CD1c-positive myeloid dendritic cell (primary cell): ENCODE measurements around the gene KIF23.

Source experiments
- DNase-seq: peaks from one replicate; pipeline ENCODE4 v3.0.0-alpha.2; 2016; ENCODE audit errors: extremely low spot score

Gene KIF23

GRCh38 chr15:69491038-69491505 lies 76.9 kb downstream of the KIF23 start:
- DNase-seq, result no peak

DNA sequence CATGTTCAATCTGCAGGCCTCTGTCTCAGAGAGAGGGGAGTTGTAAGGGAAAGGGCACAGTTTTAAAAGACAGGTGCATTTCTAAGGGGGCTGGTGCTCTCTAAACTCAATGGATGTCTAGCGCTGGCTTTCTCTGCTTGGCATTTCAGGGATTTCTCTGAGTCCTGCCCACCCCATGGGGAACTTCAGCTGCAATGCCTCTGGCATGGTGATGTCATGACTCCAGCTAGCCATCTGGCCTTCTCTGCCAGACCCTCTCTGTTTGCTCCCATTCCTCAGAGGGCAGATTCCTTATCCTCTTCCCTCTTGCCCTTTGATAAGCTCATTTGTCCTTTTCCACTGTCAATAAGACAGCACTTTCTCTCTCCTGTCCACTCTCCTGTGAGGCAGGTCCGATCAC lies 79.3 kb downstream of the KIF23 start:
- DNase-seq, result no peak

GRCh38 chr15:69496001-69496400 lies 81.9 kb downstream of the KIF23 start:
- no peak for DNase-seq

DNA sequence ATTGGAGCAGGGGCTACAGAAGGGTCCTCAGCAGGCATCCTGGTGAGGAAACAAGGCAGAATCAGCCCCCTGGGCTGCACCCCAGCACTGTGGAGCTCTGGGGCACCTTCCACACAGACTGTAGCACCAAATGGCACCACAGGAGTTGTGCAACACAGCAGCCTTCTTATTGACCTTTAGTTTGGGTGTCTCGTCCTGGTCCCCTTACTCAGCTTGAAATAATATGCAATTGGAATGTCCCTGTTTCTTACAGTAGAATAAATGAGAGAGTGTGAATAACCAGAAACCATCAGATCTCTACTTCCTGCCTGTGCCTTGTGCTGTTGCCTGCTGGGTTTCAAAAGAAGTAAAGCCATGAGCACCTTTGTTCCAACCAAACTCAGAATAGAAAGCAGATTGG lies 82.9 kb downstream of the KIF23 start:
- DNase-seq, result no peak

DNA sequence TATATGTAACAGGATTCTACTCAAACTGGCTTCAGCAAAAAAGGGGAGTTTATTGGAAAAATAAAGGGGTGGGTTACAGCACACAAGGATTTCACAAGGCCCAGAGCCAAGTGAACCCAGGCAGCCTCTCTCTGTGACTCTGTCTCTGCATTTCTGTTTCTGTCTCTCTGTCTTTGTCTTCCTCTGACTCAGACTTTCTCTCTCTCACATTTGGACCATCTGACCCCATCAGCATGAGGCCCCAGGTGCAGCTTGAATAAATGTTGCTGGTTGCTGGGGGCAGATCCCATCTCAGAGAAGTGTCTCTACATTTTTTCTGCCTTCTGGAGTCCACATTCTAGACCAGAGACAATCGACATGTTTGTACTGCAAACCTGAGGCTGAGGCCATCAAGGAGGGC lies 83.5 kb downstream of the KIF23 start:
- DNase-seq, result no peak
